Peyer's patch (tissue), 4 donors: ENCODE results near the gene TBX15. TPM values are rescaled to one million over a fixed set of nuclear protein-coding genes. Genes with fewer than 3 reads are reported as not detected.

Source experiments
- DNase-seq, 3 donors: peaks; one replicate each; pipeline ENCODE4 v3.0.0-alpha.2; 2017 to 2019
- H3K27ac ChIP-seq, 4 donors: fragments of 200-600 bp; sonication (generic); one replicate each; pipeline ENCODE4 v1.5.1; 2016 to 2019
- H3K27me3 ChIP-seq, 2 donors: fragments of 200-600 bp; sonication (generic); one replicate each; pipeline ENCODE4 v1.5.1; 2019
- H3K36me3 ChIP-seq, 3 donors: fragments of 200-600 bp; sonication (generic); one replicate each; pipeline ENCODE4 v1.5.1; 2016 to 2019
- H3K4me1 ChIP-seq, 4 donors: fragments of 200-600 bp; sonication (generic); one replicate each; pipeline ENCODE4 v1.5.1; 2016 to 2019
- H3K4me3 ChIP-seq, 4 donors: fragments of 200-600 bp; sonication (generic); 1 replicate in 3 of 4; 2 replicates in 1 of 4; pipeline ENCODE4 v1.5.1; 2016 to 2019; ENCODE audit warnings: mild to moderate bottlenecking in 1 of 4
- H3K9me3 ChIP-seq, 4 donors: fragments of 200-600 bp; sonication (generic); one replicate each; pipeline ENCODE4 v1.5.1; 2016 to 2019; ENCODE audit warnings: mild to moderate bottlenecking in 1 of 4
- POLR2A ChIP-seq, 2 donors: fragments of 450-650 bp; IDR thresholded peaks; one replicate each; pipeline ENCODE4 v1.5.1; 2017; ENCODE audit warnings: antibody characterized with exemption in 2 of 2, mild to moderate bottlenecking in 2 of 2, moderate library complexity in 2 of 2
- total RNA-seq, 4 donors: library from RNA; depleted of rRNA; stranded (reverse); fragments of >200 nt; gene quantifications; one replicate each; pipeline ENCODE4 v1.1.0, GENCODE V29; 2016
- TF ChIP-seq, protein P1 (sequence below), 6 experiments: fragments of 450-650 bp in 4 of 6; fragments of 200-600 bp in 2 of 6; sonication (generic) in 1 of 6; IDR thresholded peaks; one replicate each; pipeline ENCODE4 v1.5.1; 2017 to 2019; ENCODE audit warnings: antibody characterized with exemption in 6 of 6, mild to moderate bottlenecking in 3 of 6, moderate library complexity in 1 of 6

The TBX15 gene
- total RNA-seq, 4 donors from 2014 or later, result 0.40 to 3.3 TPM; not detected in 2

DNA sequence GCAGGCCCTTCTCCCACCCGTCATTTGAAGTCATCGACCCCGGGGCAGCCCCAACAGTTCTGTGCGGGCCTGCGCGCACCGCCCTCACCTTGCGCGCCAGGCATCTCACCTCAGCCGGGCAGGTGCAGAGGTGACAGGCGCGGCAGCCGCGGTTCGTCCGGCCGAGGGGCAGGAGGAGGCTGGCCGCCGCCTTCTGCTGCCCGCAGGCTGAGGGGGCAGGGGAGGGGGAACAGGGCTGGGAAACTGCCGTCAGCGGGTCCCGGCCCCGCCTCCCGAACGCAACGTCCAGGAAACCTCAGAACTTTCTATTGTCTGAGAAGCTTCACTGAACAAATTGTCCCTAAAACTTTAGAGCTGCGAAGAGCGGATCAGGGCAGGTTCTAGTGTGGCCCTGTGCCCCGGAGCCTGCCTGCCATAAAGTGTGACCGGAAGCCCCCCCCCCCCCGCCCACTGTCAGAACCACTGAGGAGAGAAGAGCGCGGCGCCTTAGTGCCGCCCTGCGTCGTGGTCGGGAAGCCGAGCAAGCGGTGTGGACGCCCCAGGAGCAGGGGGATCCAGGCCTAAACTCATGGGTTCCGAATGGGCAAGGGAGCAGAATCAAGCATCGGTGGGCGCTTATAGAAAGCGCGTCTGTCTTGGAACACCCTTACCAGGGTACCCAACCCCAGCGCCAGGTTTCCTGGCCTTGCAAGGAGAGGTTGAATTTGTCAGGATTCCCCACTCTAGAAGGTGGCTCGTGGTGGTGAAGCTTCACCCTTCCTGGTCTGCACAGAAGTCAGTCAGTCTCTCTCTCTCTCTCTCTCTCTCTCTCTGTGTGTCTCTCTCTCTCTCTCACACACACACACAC is 13.3 kb upstream of the TBX15 start:
- Histone ChIP-seq H3K27ac (no peak overlapping the region), H3K4me3 (peak overlapping the region in 2 of 4 donors; percentile 19), H3K4me1 (peaks cover 0 to 24% (median 2%) of the 10 kb centered on the region in 4 donors), H3K36me3 (no peaks in the 10 kb centered on the region), H3K27me3 (peaks cover 0 to 61% of the 10 kb centered on the region in 2 donors), H3K9me3 (no peaks in the 10 kb centered on the region)
- TF ChIP-seq, protein P1, sequence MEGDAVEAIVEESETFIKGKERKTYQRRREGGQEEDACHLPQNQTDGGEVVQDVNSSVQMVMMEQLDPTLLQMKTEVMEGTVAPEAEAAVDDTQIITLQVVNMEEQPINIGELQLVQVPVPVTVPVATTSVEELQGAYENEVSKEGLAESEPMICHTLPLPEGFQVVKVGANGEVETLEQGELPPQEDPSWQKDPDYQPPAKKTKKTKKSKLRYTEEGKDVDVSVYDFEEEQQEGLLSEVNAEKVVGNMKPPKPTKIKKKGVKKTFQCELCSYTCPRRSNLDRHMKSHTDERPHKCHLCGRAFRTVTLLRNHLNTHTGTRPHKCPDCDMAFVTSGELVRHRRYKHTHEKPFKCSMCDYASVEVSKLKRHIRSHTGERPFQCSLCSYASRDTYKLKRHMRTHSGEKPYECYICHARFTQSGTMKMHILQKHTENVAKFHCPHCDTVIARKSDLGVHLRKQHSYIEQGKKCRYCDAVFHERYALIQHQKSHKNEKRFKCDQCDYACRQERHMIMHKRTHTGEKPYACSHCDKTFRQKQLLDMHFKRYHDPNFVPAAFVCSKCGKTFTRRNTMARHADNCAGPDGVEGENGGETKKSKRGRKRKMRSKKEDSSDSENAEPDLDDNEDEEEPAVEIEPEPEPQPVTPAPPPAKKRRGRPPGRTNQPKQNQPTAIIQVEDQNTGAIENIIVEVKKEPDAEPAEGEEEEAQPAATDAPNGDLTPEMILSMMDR (IDR thresholded peaks at IDR 0.05), result no peak
- TF ChIP-seq POLR2A (IDR thresholded peaks at IDR 0.05), result no peak
- DNase-seq, result no peak

DNA sequence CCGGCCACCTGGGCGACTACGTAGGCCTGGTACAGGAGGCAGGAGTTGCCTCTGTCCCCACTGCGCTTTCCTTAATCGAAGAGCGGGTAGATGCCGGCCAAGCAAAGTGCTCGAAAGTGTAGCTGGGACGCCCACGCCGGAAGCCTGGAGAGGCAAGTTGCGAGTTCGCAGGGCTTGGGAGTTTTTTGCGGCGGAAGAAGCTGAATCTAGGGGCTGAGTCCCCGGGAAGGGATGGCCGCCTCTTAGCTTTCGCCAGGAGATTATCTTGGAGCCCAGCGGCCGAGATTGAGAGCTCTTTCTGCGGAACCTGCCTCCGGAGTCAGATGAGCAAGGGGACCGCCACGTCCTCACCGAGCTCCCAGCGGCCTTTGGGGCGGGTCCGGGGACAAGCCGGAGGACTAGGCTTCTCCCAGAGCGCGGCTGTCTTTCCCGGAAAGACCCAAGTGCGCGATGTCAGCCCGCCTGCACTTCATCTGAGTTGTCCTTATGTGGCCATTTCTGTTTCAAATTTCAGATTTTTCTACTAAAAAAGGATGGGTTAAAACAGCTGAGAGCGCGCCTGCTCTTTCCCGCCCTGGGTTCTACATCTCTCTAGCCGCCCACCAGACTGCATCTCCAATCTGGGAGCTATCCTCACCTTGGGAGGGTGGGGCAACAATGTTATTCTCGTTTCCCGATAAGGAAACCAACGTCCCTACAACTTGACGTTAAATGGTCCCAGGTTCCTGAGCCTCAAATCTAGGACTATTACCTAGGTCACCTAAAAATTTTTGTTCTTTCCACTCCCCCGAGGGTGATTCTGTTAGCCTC is 12.4 kb upstream of the TBX15 start:
- peak overlapping the region in 2 of 4 donors; percentile 6 to 19 for H3K4me3 ChIP-seq
- H3K36me3 ChIP-seq, result no peaks in the 10 kb centered on the region
- TF ChIP-seq, protein P1 (IDR thresholded peaks at IDR 0.05), result no peak
- no peaks in the 10 kb centered on the region for H3K9me3 ChIP-seq
- peaks cover 0 to 57% of the 10 kb centered on the region in 2 donors for H3K27me3 ChIP-seq
- peaks cover 0 to 24% (median 2%) of the 10 kb centered on the region in 4 donors for H3K4me1 ChIP-seq
- no peak overlapping the region for H3K27ac ChIP-seq
- no peak for DNase-seq

DNA sequence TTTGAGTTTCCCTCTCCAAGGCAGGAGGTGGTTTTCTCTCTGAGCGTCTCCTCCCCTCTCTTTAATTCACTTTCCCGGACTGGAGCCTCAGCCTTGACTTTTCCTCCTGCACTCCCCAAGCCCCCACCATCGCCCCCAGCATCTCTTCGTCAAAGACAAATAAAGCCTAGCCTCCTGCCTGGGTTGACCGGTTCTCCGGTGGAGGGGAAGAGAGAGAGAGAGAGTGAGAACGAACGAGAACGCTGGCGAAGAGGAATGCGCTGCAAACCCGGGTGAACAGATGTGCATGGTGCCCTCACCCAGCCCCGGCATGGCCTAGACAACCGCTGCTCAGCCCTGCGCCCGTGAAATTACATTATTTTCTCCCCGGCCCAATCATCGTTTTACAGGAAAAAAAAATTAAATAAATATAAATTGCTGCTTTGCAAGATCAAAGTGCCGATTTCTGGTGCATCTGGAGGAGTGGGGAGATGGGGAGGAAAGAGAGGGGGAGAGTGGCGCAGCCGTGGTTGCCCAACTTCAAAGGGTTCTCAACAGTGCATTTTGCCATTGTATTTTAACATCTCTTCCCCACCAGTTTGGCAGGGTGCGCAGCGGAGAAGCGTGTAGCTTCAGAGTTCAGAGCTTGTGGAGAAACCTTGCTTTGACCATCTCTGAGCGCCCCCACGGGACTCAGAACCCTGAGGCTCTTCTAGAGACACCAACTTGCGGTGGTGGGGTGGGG is 11.4 kb upstream of the TBX15 start:
- H3K27ac ChIP-seq, result no peak overlapping the region
- H3K27me3 ChIP-seq, result peaks cover 0 to 60% of the 10 kb centered on the region in 2 donors

DNA sequence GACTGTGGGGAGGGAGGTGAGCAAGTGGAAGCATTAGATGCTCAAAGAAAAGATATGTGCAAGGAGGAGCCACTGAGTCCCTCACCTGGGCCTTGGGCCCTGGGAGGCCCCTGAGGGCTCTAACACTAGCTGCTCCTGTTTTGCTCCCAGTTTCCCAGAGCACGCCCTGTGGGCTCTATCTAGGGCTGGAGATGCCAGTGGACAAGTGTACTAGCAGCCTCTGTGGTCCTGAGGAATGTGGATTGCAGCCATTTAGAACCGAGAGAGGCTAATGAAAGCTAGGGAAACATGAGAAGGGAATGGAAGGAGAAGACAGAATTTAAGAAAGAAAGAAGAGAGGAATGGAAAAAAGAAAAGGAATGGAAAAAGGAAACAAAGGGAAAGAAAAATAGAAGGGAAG is 10.0 kb upstream of the TBX15 start:
- no peak overlapping the region for H3K27ac ChIP-seq
- peaks cover 0 to 25% (median 2%) of the 10 kb centered on the region in 4 donors for H3K4me1 ChIP-seq
- no peaks in the 10 kb centered on the region for H3K9me3 ChIP-seq
- no peak for TF ChIP-seq POLR2A (IDR thresholded peaks at IDR 0.05)
- TF ChIP-seq, protein P1 (IDR thresholded peaks at IDR 0.05), result no peak
- DNase-seq, result no peak
- peaks cover 0 to 62% of the 10 kb centered on the region in 2 donors for H3K27me3 ChIP-seq
- no peaks in the 10 kb centered on the region for H3K36me3 ChIP-seq
- H3K4me3 ChIP-seq, result no peak overlapping the region

More for the DNA sequence above, 11.4 kb upstream of the TBX15 start:
- DNase-seq, result no peak
- Histone ChIP-seq H3K9me3 (no peaks in the 10 kb centered on the region), H3K4me3 (no peak overlapping the region), H3K36me3 (no peaks in the 10 kb centered on the region), H3K4me1 (peaks cover 0 to 24% (median 2%) of the 10 kb centered on the region in 4 donors)
- no peak for TF ChIP-seq POLR2A (IDR thresholded peaks at IDR 0.05)
- TF ChIP-seq, protein P1 (IDR thresholded peaks at IDR 0.05), result no peak

DNA sequence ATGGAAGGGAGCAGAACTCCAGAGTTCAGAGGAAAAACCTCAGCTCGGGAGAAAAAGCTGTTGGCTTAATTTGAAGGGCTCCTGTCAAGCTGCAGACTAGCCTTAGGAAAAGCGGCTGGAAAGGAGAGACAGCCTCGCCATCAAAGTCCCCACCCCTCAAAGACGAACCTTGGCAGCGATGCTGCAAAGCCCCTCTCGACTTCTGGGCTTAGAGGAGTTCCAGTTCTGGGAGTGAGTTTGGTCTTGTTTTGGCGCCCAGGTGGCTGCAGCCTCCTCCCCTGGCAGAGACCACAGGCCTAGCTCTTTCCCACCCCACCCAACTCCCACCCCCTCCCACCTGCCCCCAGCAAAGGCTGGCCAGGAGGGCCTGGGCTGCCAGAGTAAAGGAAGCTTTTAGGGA is 9.1 kb upstream of the TBX15 start:
- no peak for TF ChIP-seq POLR2A (IDR thresholded peaks at IDR 0.05)
- TF ChIP-seq, protein P1 (IDR thresholded peaks at IDR 0.05), result no peak
- peaks cover 0 to 26% (median 2%) of the 10 kb centered on the region in 4 donors for H3K4me1 ChIP-seq
- H3K27me3 ChIP-seq, result peaks cover 0 to 66% of the 10 kb centered on the region in 2 donors
- no peak for DNase-seq
- no peak overlapping the region for H3K27ac ChIP-seq
- H3K36me3 ChIP-seq, result no peaks in the 10 kb centered on the region
- no peak overlapping the region for H3K4me3 ChIP-seq
- H3K9me3 ChIP-seq, result no peaks in the 10 kb centered on the region
